Kidney (tissue), 14 donors: ENCODE measurements around the gene SLC12A3. TPM values are rescaled to one million over a fixed set of nuclear protein-coding genes. Genes with fewer than 3 reads are reported as not detected.

Source experiments
- DNase-seq, 5 donors: peaks; one replicate each; pipeline ENCODE4 v3.0.0-alpha.2; 2013 to 2020
- FAIRE-seq: peaks from 2 replicates; lab custom pipeline; 2012; peaks lifted over from hg19 to GRCh38; lab: Jason Lieb, UNC
- H3K27ac ChIP-seq, 2 donors: one replicate each; pipeline ENCODE4 v1.7.0; 2013; ENCODE audit warnings: low read depth in 2 of 2, low read length in 2 of 2, inconsistent platforms in 1 of 2
- H3K27me3 ChIP-seq: one replicate; pipeline ENCODE4 v1.7.1; 2013; ENCODE audit warnings: low read length, inconsistent platforms; ENCODE audit not compliant: control insufficient read depth, insufficient read depth
- H3K36me3 ChIP-seq, 3 donors: one replicate each; pipeline versions ENCODE4 v1.7.0 to v1.7.1; 2013; ENCODE audit warnings: low read length in 3 of 3, control low read depth in 1 of 3, inconsistent platforms in 1 of 3; ENCODE audit not compliant: insufficient read depth in 3 of 3, control insufficient read depth in 2 of 3
- H3K4me1 ChIP-seq, 3 donors: one replicate each; pipeline versions ENCODE4 v1.7.0 to v1.7.1; 2013; ENCODE audit warnings: low read length in 3 of 3, inconsistent platforms in 1 of 3, low read depth in 1 of 3; ENCODE audit not compliant: control insufficient read depth in 2 of 3, insufficient read depth in 2 of 3
- H3K4me3 ChIP-seq, 3 donors: one replicate each; pipeline versions ENCODE4 v1.7.0 to v1.8.1; 2013; ENCODE audit warnings: low read length in 3 of 3, control low read depth in 1 of 3, inconsistent platforms in 1 of 3
- H3K9ac ChIP-seq, 3 donors: one replicate each; pipeline versions ENCODE4 v1.7.0 to v1.7.1; 2013; ENCODE audit warnings: low read length in 3 of 3, control low read depth in 1 of 3, inconsistent platforms in 1 of 3
- H3K9me3 ChIP-seq, 3 donors: one replicate each; pipeline versions ENCODE4 v1.7.0 to v1.7.1; 2013; ENCODE audit warnings: low read length in 3 of 3, control low read depth in 1 of 3, inconsistent platforms in 1 of 3; ENCODE audit not compliant: control insufficient read depth in 2 of 3, insufficient read depth in 1 of 3
- intact Hi-C: fragments of 100-400 bp; cut with DNase I; formaldehyde crosslinking; loops from one replicate; pipeline ENCODE4 v1.11.1; 2022
- polyA plus RNA-seq: library from polyadenylated mRNA; stranded (reverse); fragments of 350-450 nt; fragmentation: Illumina TruSeq; extraction: RNeasy Lipid Tissue Mini Kit (QIAGEN cat#74804); gene quantifications from one replicate; pipeline ENCODE4 v1.2.3, GENCODE V29; 2014; ENCODE audit warnings: low read depth, low replicate concordance; ENCODE audit not compliant: insufficient read depth
- total RNA-seq: library from RNA; stranded (reverse); fragmentation: NEBNext Ultra II Directional; extraction: Animal tissue kit (Norgen Biotek cat#: 25700); gene quantifications from one replicate; pipeline ENCODE4 v1.2.1, GENCODE V29; 2021
- TF ChIP-seq, protein P1 (sequence below): IDR thresholded peaks from 3 replicates; pipeline ENCODE4 v1.5.1; 2012; ENCODE audit warnings: mild to moderate bottlenecking, moderate library complexity, borderline replicate concordance; ENCODE audit not compliant: insufficient read depth; ENCODE audit errors: extremely low read depth
- donor health status: control.
- donor health status: control.
- donor health status: control.
- donor health status: control.
- donor health status: control.
- donor health status: DM: yes; HTN: yes; CAD: no.
- donor health status: Normal renal cell carcinoma (clear cell type).

SLC12A3 gene
- total and polyA plus RNA-seq, 2 donors from 2014 or later, result 5.4 to 277 TPM

DNA sequence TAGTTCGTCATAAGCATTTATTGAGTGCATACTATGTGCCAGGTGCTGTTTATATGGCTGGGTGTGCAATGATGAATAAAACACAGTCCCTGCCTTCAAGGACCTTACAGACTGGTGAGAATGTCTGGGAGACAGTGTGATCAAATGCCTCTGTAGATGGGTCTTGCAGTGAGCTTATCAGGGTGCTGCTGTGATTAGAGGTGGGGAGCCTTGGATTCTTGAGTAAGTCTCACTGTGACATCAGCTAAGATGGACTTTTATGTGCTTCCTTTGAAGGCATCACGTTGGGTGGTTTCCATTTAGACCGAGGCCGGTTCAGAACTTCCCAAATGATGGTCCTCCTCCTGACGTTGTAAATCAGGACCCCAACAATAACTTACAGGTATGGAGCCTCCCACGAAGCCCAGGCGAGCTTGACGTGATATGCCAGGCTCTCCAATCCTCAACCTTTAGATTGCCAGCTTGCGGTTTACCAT lies 76.9 kb downstream of the SLC12A3 start:
- FAIRE-seq, result no peak
- peaks cover 0 to 6% (median 2%) of the 10 kb centered on the region in 3 donors for H3K4me1 ChIP-seq
- intact Hi-C loops, result no loop called here
- peaks cover 18 to 84% (median 67%) of the 10 kb centered on the region in 3 donors for H3K36me3 ChIP-seq
- no peaks in the 10 kb centered on the region for H3K27me3 ChIP-seq
- H3K9me3 ChIP-seq, result no peaks in the 10 kb centered on the region
- H3K4me3 ChIP-seq, result no peak overlapping the region
- TF ChIP-seq, protein P1, sequence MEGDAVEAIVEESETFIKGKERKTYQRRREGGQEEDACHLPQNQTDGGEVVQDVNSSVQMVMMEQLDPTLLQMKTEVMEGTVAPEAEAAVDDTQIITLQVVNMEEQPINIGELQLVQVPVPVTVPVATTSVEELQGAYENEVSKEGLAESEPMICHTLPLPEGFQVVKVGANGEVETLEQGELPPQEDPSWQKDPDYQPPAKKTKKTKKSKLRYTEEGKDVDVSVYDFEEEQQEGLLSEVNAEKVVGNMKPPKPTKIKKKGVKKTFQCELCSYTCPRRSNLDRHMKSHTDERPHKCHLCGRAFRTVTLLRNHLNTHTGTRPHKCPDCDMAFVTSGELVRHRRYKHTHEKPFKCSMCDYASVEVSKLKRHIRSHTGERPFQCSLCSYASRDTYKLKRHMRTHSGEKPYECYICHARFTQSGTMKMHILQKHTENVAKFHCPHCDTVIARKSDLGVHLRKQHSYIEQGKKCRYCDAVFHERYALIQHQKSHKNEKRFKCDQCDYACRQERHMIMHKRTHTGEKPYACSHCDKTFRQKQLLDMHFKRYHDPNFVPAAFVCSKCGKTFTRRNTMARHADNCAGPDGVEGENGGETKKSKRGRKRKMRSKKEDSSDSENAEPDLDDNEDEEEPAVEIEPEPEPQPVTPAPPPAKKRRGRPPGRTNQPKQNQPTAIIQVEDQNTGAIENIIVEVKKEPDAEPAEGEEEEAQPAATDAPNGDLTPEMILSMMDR, result no peak
- H3K9ac ChIP-seq, result no peak overlapping the region
- no peak overlapping the region for H3K27ac ChIP-seq
- DNase-seq, result no peak

DNA sequence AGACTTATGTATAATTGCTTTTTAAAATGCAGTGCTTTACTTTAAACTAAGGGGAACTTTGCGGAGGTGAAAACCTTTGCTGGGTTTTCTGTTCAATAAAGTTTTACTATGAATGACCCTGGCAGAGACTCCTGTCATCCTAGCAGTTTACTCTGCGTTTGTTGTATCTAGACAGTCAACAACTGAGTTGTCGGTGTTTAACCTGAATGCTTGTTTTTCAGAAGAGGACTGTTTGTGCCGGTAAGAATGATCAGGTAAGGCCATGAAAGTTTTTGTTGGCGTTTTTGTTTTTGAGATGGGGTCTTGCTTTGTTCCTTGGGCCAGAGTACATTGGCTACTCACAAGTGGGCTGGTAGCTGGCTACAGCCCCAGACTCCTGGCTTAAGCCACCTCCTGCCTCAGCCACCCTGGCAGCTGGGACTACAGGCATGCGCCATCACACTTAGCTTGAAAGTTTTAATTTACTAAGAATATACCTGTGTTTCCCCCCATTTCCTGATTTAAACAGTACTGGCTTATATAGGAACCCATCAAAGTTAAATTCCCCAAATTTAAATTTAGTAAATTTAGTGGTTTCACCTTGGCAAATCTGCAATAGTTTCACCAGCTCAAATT lies 78.9 kb downstream of the SLC12A3 start:
- Histone ChIP-seq H3K9ac (no peak overlapping the region), H3K4me1 (peaks cover 0 to 6% (median 2%) of the 10 kb centered on the region in 3 donors), H3K9me3 (no peaks in the 10 kb centered on the region), H3K4me3 (no peak overlapping the region), H3K27ac (no peak overlapping the region), H3K27me3 (no peaks in the 10 kb centered on the region), H3K36me3 (peaks cover 18 to 66% (median 50%) of the 10 kb centered on the region in 3 donors)
- DNase-seq (no peak), FAIRE-seq (no peak)
- TF ChIP-seq, protein P1, result no peak
- intact Hi-C loops, result no loop called here

DNA sequence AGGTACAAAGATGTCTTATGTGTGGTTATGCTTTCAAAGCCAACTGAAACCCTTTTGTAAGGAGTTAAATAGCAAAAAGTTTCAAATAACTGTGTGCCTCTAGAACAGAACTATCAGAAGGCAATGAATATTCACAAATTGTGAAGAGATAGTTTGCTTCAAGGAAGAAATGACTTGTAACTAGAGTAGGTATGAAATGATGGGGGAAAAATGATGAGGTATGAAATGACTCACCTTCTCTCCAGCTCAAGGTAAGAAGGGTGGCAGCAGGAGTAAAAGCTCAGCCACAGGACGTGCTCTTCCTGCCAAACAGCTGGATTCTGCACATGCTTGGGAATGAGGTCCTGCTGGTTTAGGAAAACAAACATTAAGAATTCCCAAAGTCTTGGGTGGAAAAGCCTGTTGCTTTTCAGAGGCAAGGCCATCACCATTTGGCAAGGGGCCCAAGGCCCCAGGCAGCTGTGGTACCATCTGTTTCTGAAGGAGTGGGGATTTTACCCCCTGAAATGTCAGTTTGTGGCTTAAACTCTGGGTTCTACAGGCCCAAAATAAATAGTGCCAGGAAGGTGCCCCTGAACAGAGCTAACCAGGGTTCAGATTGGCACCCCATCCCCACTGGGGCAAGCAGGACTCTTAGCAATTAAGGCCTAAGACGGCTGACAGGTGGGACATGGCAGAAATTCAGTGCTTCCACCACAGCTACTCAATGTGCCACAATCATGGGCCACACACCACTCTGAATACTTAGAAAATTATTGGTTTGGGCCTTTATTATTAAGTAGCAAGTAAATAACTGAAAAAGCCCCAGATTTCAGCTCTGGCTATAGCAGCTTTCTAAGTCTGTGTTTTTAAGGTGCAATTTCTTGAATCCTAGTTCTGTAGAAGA lies 80.2 kb downstream of the SLC12A3 start:
- H3K36me3 ChIP-seq, result peaks cover 18 to 53% (median 37%) of the 10 kb centered on the region in 3 donors
- no peak overlapping the region for H3K27ac ChIP-seq
- intact Hi-C loops, result no loop called here
- DNase-seq (no peak), FAIRE-seq (no peak)
- H3K4me3 ChIP-seq, result no peak overlapping the region
- H3K4me1 ChIP-seq, result peaks cover 0 to 6% (median 0%) of the 10 kb centered on the region in 3 donors
- TF ChIP-seq, protein P1, result no peak
- H3K27me3 ChIP-seq, result no peaks in the 10 kb centered on the region
- no peak overlapping the region for H3K9ac ChIP-seq
- H3K9me3 ChIP-seq, result no peaks in the 10 kb centered on the region
